ENCODE results near the gene PUSL1. TPM values are rescaled to one million over a fixed set of nuclear protein-coding genes. Genes with fewer than 3 reads are reported as not detected.

The PUSL1 gene
- total RNA-seq, 1 experiment from 2014 or later: 31.3 TPM

GRCh38 chr1:1274299-1274930 is 34.0 kb upstream of the PUSL1 start:
- intact Hi-C loops (cut with micrococcal nuclease; ENCODE audit: unreplicated experiment): no loop called here
- CTCF ChIA-PET: no interaction called here

GRCh38 chr1:1274931-1275431 is 33.4 kb upstream of the PUSL1 start:
- BruUV-seq (replicated peaks): no TSS peak
- Histone ChIP-seq H3K4me3 (ENCODE audit: low read depth, low read length, poor library complexity, severe bottlenecking) (peak overlapping the region; percentile 86), H3K27ac (ENCODE audit: low read depth, low read length, poor library complexity, severe bottlenecking) (no peak overlapping the region), H3K4me1 (ENCODE audit: insufficient read depth, low read length, poor library complexity, severe bottlenecking) (peaks cover 8% of the 10 kb centered on the region), H3K9me3 (ENCODE audit: low read depth, low read length, poor library complexity, severe bottlenecking) (no peaks in the 10 kb centered on the region), H3K27me3 (replicated peaks; ENCODE audit: insufficient read depth, low read depth, low read length, poor library complexity) (no peaks in the 10 kb centered on the region), H3K36me3 (ENCODE audit: insufficient read depth, low read length, poor library complexity, severe bottlenecking) (peaks cover 9% of the 10 kb centered on the region)
- no peak for DNase-seq (ENCODE audit: low spot score)
- ChIA-PET POLR2A (ENCODE audit: low non-redundant PET) (no interaction called here), CTCF (interaction anchor here (0.6 kb wide), 1 partner anchor 14 kb away, joined by 6 read pairs; no protein-coding TSS in a partner anchor)
- no peak for TF ChIP-seq EZH2 (IDR thresholded peaks at IDR 0.05; ENCODE audit: borderline replicate concordance, low read depth, low read length, poor library complexity, severe bottlenecking)
- no peak for TF ChIP-seq CTCF (conservative IDR thresholded peaks at IDR 0.05; ENCODE audit: low read depth, low read length)
- intact Hi-C loops (cut with micrococcal nuclease; ENCODE audit: unreplicated experiment): no loop called here

More at GRCh38 chr1:1274299-1274930, 34.0 kb upstream of the PUSL1 start:
- TSS peak; percentile 21 for BruUV-seq (replicated peaks)
- no peak for TF ChIP-seq EZH2 (IDR thresholded peaks at IDR 0.05; ENCODE audit: borderline replicate concordance, low read depth, low read length, poor library complexity, severe bottlenecking)
- no peak for TF ChIP-seq CTCF (conservative IDR thresholded peaks at IDR 0.05; ENCODE audit: low read depth, low read length)
- Histone ChIP-seq H3K27ac (ENCODE audit: low read depth, low read length, poor library complexity, severe bottlenecking) (peak overlapping the region; percentile 82), H3K9me3 (ENCODE audit: low read depth, low read length, poor library complexity, severe bottlenecking) (no peaks in the 10 kb centered on the region), H3K4me3 (ENCODE audit: low read depth, low read length, poor library complexity, severe bottlenecking) (peak overlapping the region; percentile 86), H3K36me3 (ENCODE audit: insufficient read depth, low read length, poor library complexity, severe bottlenecking) (peaks cover 9% of the 10 kb centered on the region), H3K27me3 (replicated peaks; ENCODE audit: insufficient read depth, low read depth, low read length, poor library complexity) (no peaks in the 10 kb centered on the region), H3K4me1 (ENCODE audit: insufficient read depth, low read length, poor library complexity, severe bottlenecking) (peaks cover 8% of the 10 kb centered on the region)
- POLR2A ChIA-PET (ENCODE audit: low non-redundant PET): no interaction called here
- DNase-seq (ENCODE audit: low spot score): no peak

GRCh38 chr1:1275836-1276235 is 32.6 kb upstream of the PUSL1 start:
- TF ChIP-seq CTCF (conservative IDR thresholded peaks at IDR 0.05; ENCODE audit: low read depth, low read length) (no peak), EZH2 (IDR thresholded peaks at IDR 0.05; ENCODE audit: borderline replicate concordance, low read depth, low read length, poor library complexity, severe bottlenecking) (no peak)

More at GRCh38 chr1:1275836-1276235, 32.6 kb upstream of the PUSL1 start:
- DNase-seq (ENCODE audit: low spot score): no peak
- POLR2A ChIA-PET (ENCODE audit: low non-redundant PET): no interaction called here
- no peak overlapping the region for H3K4me3 ChIP-seq (ENCODE audit: low read depth, low read length, poor library complexity, severe bottlenecking)
- no peaks in the 10 kb centered on the region for H3K27me3 ChIP-seq (replicated peaks; ENCODE audit: insufficient read depth, low read depth, low read length, poor library complexity)
- H3K4me1 ChIP-seq (ENCODE audit: insufficient read depth, low read length, poor library complexity, severe bottlenecking): peaks cover 8% of the 10 kb centered on the region
- no peaks in the 10 kb centered on the region for H3K9me3 ChIP-seq (ENCODE audit: low read depth, low read length, poor library complexity, severe bottlenecking)
- intact Hi-C loops (cut with micrococcal nuclease; ENCODE audit: unreplicated experiment): no loop called here
- H3K27ac ChIP-seq (ENCODE audit: low read depth, low read length, poor library complexity, severe bottlenecking): no peak overlapping the region
- BruUV-seq (replicated peaks): TSS peak; percentile 51
- peaks cover 8% of the 10 kb centered on the region for H3K36me3 ChIP-seq (ENCODE audit: insufficient read depth, low read length, poor library complexity, severe bottlenecking)
- CTCF ChIA-PET: interaction anchor here (0.6 kb wide), 1 partner anchor 14 kb away, joined by 6 read pairs; no protein-coding TSS in a partner anchor
